HG02840 (cell line): ENCODE results near the gene NSA2.

Experiments used
- ATAC-seq: cut with Tn5 transposase; IDR thresholded peaks from one replicate; pipeline ENCODE4 v1.9.1; 2021; ENCODE audit warnings: mild to moderate bottlenecking, moderate library complexity, moderate number of reproducible peaks; ENCODE audit not compliant: unreplicated experiment, low FRiP score

NSA2 gene

GRCh38 chr5:74801941-74802340, 34.9 kb downstream of the NSA2 start:
- no peak for ATAC-seq

- no peak for ATAC-seq
These were observed 43.9 kb downstream of the NSA2 start for GRCh38 chr5:74810915-74811314.

- ATAC-seq, result no peak
These were observed 49.8 kb downstream of the NSA2 start for GRCh38 chr5:74816875-74817274.

GRCh38 chr5:74822288-74822687, 55.2 kb downstream of the NSA2 start:
- no peak for ATAC-seq

- ATAC-seq, result no peak
These were observed 62.4 kb downstream of the NSA2 start for GRCh38 chr5:74829413-74829812.
